Keratinocyte (primary cell): ENCODE results near the gene E2F6. TPM values are rescaled to one million over a fixed set of nuclear protein-coding genes. Genes with fewer than 3 reads are reported as not detected.

Experiments
- DNase-seq: peaks from one replicate; pipeline ENCODE4 v3.0.0-alpha.2; 2011; ENCODE audit warnings: low read depth, missing footprints, low spot score
- FAIRE-seq: peaks from 2 replicates; lab custom pipeline; 2011; peaks lifted over from hg19 to GRCh38; lab: Jason Lieb, UNC
- H2AFZ ChIP-seq: 2 replicates; pipeline ENCODE4 v1.6.0; 2012; ENCODE audit warnings: low read length, control low read depth, inconsistent platforms; ENCODE audit not compliant: control insufficient read depth
- H3K27ac ChIP-seq: 2 replicates; pipeline ENCODE4 v1.5.1; 2011; ENCODE audit warnings: low read length; ENCODE audit not compliant: control insufficient read depth, insufficient read depth
- H3K27me3 ChIP-seq: 3 replicates; pipeline ENCODE4 v1.6.0; 2011; ENCODE audit warnings: low read length; ENCODE audit not compliant: control insufficient read depth, insufficient read depth; ENCODE audit errors: extremely low read depth
- H3K36me3 ChIP-seq, 2 experiments: 2 replicates in 1 of 2; 3 replicates in 1 of 2; pipeline ENCODE4 v1.5.1; 2011; ENCODE audit warnings: low read length in 2 of 2, mild to moderate bottlenecking in 1 of 2; ENCODE audit not compliant: control insufficient read depth in 2 of 2, insufficient read depth in 2 of 2; ENCODE audit errors: extremely low read depth in 1 of 2
- H3K4me1 ChIP-seq: 3 replicates; pipeline ENCODE4 v1.5.1; 2011; ENCODE audit warnings: low read length; ENCODE audit not compliant: control insufficient read depth, insufficient read depth; ENCODE audit errors: extremely low read depth
- H3K4me2 ChIP-seq: 3 replicates; pipeline ENCODE4 v1.6.0; 2011; ENCODE audit warnings: low read depth, low read length; ENCODE audit not compliant: control insufficient read depth, insufficient read depth; ENCODE audit errors: extremely low read depth
- H3K4me3 ChIP-seq, 3 experiments: fragments of 200-600 bp in 1 of 3; sonication (generic) in 1 of 3; 2 replicates in 2 of 3; 3 replicates in 1 of 3; pipeline ENCODE4 v1.5.1; 2011 to 2016; ENCODE audit warnings: low read length in 3 of 3, mild to moderate bottlenecking in 3 of 3, control low read depth in 2 of 3, inconsistent platforms in 1 of 3, low read depth in 1 of 3, mixed read lengths in 1 of 3, mixed run types in 1 of 3, moderate library complexity in 1 of 3; ENCODE audit not compliant: control insufficient read depth in 2 of 3, insufficient read depth in 2 of 3; ENCODE audit errors: extremely low read depth in 1 of 3
- H3K79me2 ChIP-seq: 2 replicates; pipeline ENCODE4 v1.6.0; 2012; ENCODE audit warnings: low read length; ENCODE audit not compliant: control insufficient read depth, insufficient read depth
- H3K9ac ChIP-seq: 3 replicates; pipeline ENCODE4 v1.6.0; 2011; ENCODE audit warnings: low read length; ENCODE audit not compliant: control insufficient read depth, insufficient read depth; ENCODE audit errors: extremely low read depth
- H3K9me1 ChIP-seq: 3 replicates; pipeline ENCODE4 v1.6.0; 2011; ENCODE audit warnings: low read length; ENCODE audit not compliant: control insufficient read depth, insufficient read depth; ENCODE audit errors: extremely low read depth
- H3K9me3 ChIP-seq: 2 replicates; pipeline ENCODE4 v1.5.1; 2012; ENCODE audit warnings: low read depth, low read length; ENCODE audit not compliant: control insufficient read depth
- H4K20me1 ChIP-seq: 3 replicates; pipeline ENCODE4 v1.6.0; 2011; ENCODE audit warnings: low read length; ENCODE audit not compliant: control insufficient read depth, insufficient read depth; ENCODE audit errors: extremely low read depth
- EZH2 ChIP-seq: IDR thresholded peaks from one replicate; pipeline ENCODE4 v1.6.1; 2012; ENCODE audit warnings: inconsistent platforms, mild to moderate bottlenecking, low read length, moderate library complexity
- dilution Hi-C: fragments of 300-500 bp; cut with MboI; formaldehyde crosslinking; loops from one replicate; pipeline ENCODE4 v1.7.0; 2020; ENCODE audit warnings: low sequenced_read_pairs; ENCODE audit not compliant: extremely low pct_ligation_motif_present
- polyA plus RNA-seq, 5 experiments: library from polyadenylated mRNA; depleted of rRNA in 3 of 5; stranded (reverse) in 3 of 5; stranded (forward) in 1 of 5; unstranded in 1 of 5; fragments of >200 nt; gene quantifications; 1 replicate in 1 of 5; 2 replicates in 3 of 5; 3 replicates in 1 of 5; pipeline versions ENCODE4 v1.2.1 to v1.2.3, GENCODE V29; 2011 to 2012; ENCODE audit warnings: missing spikeins in 2 of 5, low read depth in 1 of 5, low replicate concordance in 1 of 5
- TF ChIP-seq, protein P1 (sequence below), 3 experiments: IDR thresholded peaks in 1 of 3; conservative IDR thresholded peaks in 1 of 3; optimal IDR thresholded peaks in 1 of 3; 2 replicates in 2 of 3; 3 replicates in 1 of 3; pipeline versions ENCODE3 to v1.5.1; 2011; ENCODE audit warnings: low read length in 3 of 3, mild to moderate bottlenecking in 3 of 3, moderate library complexity in 2 of 3, control low read depth in 1 of 3, inconsistent platforms in 1 of 3; ENCODE audit not compliant: insufficient read depth in 2 of 3; ENCODE audit errors: extremely low read depth in 1 of 3

E2F6 gene
- polyA plus RNA-seq, 1 donor (not counting 4 experiments of a cell fraction or from before 2014, with no cell fraction given), result 13.8 TPM

DNA sequence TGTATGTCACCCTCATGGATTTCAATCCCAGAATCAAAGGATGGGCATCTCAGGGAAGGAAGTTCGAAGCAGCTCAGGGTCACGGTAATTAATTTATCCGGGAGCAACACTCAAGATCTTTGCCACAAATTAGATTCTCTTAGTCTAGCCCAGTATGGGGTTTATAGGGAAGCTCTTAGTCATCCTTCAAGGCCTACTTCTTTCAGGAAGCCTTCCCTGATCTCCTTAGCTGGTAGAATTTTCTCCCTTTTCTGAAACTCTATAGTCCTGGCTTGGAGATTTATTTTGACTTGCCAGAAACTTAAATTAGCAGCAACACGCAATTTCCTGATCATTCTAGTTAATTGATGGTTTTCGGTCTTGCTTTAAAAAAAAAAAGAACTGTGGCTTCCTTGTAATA lies 47.4 kb upstream of the E2F6 start:
- H3K9ac ChIP-seq, result no peak overlapping the region
- H4K20me1 ChIP-seq, result no peaks in the 10 kb centered on the region
- no peaks in the 10 kb centered on the region for H3K79me2 ChIP-seq
- H3K9me3 ChIP-seq, result no peaks in the 10 kb centered on the region
- no peak overlapping the region for H2AFZ ChIP-seq
- H3K4me3 ChIP-seq, result no peak overlapping the region
- H3K4me1 ChIP-seq, result no peaks in the 10 kb centered on the region
- FAIRE-seq (no peak), DNase-seq (no peak)
- H3K36me3 ChIP-seq, result no peaks in the 10 kb centered on the region
- no peak for TF ChIP-seq EZH2
- TF ChIP-seq, protein P1, sequence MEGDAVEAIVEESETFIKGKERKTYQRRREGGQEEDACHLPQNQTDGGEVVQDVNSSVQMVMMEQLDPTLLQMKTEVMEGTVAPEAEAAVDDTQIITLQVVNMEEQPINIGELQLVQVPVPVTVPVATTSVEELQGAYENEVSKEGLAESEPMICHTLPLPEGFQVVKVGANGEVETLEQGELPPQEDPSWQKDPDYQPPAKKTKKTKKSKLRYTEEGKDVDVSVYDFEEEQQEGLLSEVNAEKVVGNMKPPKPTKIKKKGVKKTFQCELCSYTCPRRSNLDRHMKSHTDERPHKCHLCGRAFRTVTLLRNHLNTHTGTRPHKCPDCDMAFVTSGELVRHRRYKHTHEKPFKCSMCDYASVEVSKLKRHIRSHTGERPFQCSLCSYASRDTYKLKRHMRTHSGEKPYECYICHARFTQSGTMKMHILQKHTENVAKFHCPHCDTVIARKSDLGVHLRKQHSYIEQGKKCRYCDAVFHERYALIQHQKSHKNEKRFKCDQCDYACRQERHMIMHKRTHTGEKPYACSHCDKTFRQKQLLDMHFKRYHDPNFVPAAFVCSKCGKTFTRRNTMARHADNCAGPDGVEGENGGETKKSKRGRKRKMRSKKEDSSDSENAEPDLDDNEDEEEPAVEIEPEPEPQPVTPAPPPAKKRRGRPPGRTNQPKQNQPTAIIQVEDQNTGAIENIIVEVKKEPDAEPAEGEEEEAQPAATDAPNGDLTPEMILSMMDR (optimal IDR thresholded peaks at IDR 0.05 in 1 of 3, IDR thresholded peaks at IDR 0.05 in 1 of 3, conservative IDR thresholded peaks at IDR 0.05 in 1 of 3; ENCODE audit: extremely low read depth in 1 of 3, insufficient read depth in 2 of 3, low read length in 3 of 3), result no peak
- dilution Hi-C loops, result no loop called here
- no peak overlapping the region for H3K27ac ChIP-seq
- H3K9me1 ChIP-seq, result no peaks in the 10 kb centered on the region
- H3K27me3 ChIP-seq, result peaks cover 21% of the 10 kb centered on the region
- H3K4me2 ChIP-seq, result no peak overlapping the region

DNA sequence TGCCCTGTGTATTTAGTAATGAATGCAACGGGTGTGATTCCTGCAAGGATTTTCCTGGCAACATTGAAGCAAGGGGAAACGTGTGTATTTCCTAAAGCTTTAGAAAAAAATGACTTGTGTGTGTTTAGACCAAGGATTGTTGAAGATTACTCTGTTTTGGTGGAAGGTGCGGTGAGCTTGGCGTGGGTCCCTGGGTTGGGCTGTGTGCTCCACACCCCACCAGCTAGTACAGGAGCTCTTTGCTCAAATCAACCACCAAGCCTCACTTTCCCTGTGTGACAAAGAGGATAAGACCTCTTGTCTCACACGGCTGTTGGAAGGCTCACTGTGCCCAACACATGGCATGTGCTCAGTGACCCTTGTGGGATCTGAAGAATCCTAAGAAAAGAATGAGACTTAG lies 46.5 kb upstream of the E2F6 start:
- DNase-seq (no peak), FAIRE-seq (no peak)
- Histone ChIP-seq H3K4me2 (no peak overlapping the region), H3K4me3 (no peak overlapping the region), H3K9me1 (no peaks in the 10 kb centered on the region), H2AFZ (no peak overlapping the region), H3K27me3 (peaks cover 21% of the 10 kb centered on the region), H4K20me1 (no peaks in the 10 kb centered on the region), H3K79me2 (no peaks in the 10 kb centered on the region), H3K27ac (no peak overlapping the region), H3K36me3 (no peaks in the 10 kb centered on the region), H3K9me3 (no peaks in the 10 kb centered on the region), H3K9ac (no peak overlapping the region), H3K4me1 (no peaks in the 10 kb centered on the region)
- TF ChIP-seq, protein P1 (optimal IDR thresholded peaks at IDR 0.05 in 1 of 3, IDR thresholded peaks at IDR 0.05 in 1 of 3, conservative IDR thresholded peaks at IDR 0.05 in 1 of 3; ENCODE audit: extremely low read depth in 1 of 3, insufficient read depth in 2 of 3, low read length in 3 of 3), result no peak
- TF ChIP-seq EZH2, result no peak
- dilution Hi-C loops, result no loop called here
